Stimulated activated CD4-positive, alpha-beta T cell treated with anti-CD3 and anti-CD28 coated beads, TNF-alpha, amount 100 ng/mL, for 4 hours (primary cell): ENCODE data around the gene CNKSR3.

Source experiments
- DNase-seq, 3 experiments: peaks; one replicate each; pipeline ENCODE4 v3.0.0-alpha.2; 2020; ENCODE audit warnings: low read depth in 3 of 3

The CNKSR3 gene

DNA sequence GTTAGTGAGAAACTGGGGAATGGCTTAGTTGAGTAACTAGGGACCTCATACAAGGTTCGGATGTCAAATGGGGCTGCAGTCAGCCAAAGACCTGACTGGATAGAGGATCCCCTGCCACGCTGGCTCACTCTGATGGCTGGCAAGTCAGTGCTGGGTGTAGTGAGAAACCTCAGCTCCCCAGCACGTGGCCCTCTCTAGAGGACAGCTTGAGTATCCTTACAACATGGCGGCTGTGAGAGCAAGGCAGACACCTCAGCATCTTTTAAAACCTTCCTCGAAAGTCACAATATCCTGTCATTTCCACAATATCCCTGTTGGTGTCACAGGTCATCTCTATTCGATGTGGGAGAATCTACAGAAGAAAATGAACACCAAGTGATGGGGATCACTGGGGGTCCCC lies 127.2 kb downstream of the CNKSR3 start:
- DNase-seq = no peak

DNA sequence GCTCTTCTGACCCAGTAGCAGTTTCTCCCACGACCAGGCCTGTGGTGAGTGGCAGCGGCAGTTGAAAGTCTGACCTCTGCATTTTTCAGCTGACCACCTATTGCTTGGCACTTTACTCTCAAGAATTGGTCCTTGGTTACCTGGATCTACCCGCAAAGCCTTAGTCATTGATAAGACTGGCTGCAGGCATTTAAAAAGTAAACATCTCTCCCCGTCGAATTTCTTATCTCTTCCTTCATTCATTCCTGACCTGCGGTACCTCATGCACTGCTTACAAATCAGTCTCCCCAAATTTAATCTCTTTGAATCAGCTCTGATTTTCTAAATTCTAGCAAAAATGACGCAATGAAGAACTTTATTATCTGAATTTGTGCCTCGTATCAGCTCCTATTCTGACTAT lies 127.7 kb downstream of the CNKSR3 start:
- DNase-seq = no peak

DNA sequence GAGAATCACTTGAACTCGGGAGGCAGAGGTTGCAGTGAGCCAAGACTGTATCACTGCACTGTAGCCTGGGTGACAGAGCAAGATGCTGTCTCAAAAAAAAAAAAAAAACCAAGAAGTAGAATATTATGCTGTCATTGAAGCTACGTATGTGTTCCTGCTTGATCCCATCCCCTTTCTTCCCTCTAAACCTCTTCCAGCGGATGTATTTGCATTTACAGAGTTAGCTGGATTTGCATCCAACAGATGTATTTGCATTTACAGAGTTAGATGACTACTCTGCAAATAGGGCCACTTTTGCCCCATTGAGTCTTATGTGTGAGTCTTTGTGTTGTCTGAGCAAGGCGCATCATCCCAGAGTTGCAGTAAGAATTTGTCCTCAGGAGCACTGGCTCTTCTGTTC lies 128.9 kb downstream of the CNKSR3 start:
- DNase-seq = no peak

DNA sequence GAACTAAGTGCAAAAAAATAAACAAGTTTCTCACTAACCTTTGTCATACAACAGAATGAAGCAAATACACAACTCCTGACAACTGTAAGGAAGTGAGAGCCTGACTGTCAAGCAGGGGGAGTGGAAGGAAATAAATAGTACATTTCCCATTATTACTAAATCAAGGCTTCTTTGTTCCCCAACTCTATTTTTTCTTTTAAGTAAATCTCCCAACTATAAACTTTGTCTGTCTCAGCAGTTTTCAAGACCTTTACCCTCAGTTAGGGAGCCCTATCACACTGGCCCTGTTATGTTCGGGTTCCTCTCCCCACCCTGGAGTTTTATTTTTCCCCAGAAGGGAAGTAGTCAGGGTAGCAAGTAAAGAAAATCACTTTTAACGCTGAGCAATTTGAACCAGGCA lies 129.7 kb downstream of the CNKSR3 start:
- DNase-seq = no peak

DNA sequence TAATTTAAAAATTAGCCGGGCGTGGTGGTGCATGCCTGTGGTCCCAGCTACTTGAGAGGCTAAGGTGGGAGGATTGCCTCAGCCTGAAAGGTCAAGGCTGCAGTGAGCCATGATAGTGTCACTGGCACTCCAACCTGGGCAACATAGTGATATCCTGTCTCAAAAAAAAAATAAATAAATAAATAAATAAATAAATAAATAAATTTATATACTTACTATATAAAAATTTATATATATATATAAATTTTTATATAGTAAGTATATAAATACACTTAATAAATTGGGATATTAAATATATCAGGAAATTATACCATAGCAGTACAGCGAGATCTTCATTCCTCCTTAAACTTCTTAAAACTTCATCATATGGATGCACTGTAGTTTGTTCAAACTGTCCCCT lies 130.9 kb downstream of the CNKSR3 start:
- DNase-seq = no peak

DNA sequence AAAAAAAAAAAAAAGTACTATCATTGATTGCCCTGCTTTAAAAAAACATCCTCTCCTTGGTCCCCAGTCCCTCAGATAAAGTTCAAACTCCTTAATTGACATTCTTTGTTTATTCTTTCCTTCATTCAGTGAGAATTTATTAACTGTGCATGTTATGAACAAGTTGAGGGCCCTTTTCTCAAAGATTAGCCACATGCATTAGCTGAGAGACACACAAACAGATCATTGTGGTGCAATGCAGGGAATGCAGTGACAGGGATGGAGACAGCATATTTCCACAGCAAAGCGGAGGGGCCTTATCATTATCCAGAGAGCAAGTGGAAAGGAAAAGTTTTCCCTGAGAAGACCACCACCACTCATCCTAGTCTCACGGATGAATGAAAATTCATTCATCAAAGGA lies 132.0 kb downstream of the CNKSR3 start:
- DNase-seq = no peak

DNA sequence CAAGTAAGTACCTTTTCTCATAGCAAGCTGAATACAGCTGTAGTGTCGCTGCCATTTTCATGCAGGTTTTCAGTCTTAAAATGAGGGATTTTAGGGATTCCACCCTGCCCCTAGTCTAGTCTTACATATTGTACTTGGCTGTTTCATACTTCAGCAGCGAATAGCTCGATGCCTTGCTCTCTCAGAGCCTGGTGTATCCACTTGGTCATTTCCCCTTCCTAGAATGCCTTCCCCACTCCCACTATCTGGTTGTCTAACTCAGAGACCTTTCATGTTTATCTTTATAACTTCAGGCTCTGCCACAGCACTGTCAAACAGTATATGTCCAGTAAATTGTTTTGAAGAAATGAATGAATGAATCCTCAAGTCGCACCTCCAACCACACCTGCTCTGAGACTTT lies 132.8 kb downstream of the CNKSR3 start:
- DNase-seq = no peak

DNA sequence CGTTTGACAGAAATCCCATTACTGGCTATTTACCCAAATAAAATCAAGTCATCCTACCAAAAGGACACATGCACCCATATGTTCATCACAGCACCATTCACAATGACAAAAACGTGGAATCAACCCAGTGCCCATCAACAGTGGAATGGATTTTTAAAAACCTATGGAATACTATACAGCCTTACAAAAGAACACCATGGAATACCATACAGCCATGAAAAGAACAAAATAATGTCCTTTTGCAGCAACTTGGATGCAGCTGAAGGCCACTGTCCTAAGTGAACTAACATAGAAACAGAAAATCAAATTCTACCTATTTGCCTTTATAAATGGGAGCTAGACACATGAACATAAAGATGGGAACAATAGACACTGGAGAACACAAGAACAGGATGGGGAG lies 136.5 kb downstream of the CNKSR3 start:
- DNase-seq = no peak

DNA sequence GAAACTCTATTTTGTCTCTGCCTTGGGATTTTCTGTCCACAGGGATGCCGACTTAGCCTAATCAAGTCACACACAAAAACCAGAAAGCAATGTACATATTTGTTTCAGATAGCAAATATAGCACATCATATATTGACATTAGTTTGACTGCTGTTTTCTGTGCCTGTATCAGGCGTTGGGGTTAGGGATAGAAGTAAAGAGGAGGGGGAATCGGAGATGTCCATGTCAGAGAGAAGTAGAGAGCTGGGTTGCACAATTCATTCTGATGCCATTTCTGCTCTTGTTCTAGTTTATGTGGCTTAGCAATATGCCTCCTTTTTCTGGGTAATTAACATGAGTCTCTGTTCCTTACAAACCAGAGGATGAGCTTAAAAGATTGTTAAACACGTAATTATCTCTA lies 139.2 kb downstream of the CNKSR3 start:
- no peak for DNase-seq

DNA sequence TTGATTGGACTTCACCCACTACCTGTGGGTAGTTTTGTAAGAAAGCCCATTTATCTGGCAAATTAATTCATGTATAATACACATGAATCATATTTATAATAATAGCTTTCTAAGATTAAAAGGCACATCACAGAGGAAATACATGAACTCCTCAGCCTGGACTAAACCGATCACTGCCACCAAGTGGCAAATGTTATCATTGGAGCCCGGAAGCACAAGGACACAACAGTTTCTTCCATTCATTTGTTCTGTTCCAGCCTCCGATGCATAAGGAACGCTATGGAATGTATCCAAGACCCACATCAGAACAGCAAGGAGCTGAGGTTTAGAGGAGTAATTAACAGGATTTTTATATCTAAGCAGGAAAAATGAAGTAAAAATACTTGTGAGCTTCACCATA lies 139.9 kb downstream of the CNKSR3 start:
- no peak for DNase-seq

DNA sequence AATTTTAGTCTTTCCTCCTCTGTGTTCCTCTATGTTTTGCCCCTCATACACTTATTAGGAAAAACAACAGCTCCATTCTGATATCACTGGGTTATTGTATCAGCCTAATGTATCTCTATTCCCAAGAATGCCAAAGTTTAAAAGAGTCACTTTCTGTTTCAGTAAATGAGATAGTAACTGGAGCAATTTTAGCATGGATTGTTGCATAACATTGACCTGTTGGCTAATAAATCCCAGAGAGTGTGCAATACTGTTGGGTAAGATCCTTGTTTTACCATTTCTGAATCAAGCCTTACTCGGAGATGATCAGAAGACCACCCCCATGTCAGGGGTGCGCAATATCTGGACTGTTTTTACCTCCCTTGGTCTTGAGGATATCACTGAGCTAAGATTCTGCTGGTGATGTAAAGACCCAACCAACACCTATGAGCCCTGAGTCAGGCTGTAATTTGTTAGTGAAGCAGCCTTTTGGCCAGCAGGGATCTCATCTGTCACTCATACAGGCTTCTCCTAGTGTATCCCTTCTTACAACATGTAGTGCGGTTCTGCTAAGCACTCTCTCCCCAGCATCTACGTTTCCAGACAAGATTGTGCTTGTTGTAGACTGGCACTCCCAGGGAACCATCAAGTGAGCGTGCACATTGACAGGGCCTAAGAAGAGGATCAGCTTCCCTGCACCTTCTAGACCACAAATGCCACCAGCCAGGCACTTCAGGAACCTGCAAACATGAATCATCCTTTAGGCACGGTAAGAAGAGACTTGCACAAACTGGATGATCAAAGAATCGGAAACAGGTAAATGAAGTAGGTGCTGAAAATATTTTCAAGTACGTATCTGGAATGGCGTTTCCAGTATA lies 142.4 kb downstream of the CNKSR3 start:
- no peak for DNase-seq

DNA sequence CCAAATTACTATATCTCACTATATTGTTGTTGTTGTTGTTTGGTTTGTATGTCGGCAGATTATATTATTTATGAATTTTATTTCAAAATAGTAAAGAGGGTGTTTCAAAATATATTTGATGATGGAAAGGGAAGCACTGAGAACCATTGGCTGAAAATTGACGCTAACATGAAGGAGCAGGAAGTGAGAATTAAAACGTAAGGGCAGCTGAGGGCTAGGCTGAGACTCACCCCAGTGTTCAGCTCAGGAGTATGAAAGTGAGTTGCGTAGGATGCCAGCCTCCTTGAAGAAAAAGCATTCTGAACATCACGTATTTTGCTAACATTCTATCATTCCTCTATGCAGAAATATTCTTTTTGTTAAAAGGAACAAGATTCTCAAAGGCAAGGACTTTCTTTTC lies 143.1 kb downstream of the CNKSR3 start:
- no peak for DNase-seq

DNA sequence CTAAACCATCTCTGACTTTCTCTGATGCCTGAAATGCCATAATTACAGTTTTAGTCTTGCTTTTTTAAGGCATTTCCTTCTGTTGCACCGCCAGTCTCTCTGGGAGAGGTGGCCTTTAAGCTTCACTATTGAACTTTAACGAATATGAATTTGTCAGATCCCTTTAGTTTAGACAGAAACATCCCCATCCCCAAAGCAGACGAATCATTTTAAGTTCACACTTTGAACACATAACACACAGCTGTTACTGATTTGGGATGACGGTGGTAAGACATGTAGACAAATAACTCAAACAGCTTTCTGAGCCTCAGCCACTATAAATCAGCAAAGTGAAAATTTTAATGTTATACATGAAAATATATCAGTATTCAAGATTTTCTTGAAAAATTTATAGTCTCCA lies 146.7 kb downstream of the CNKSR3 start:
- DNase-seq = no peak

DNA sequence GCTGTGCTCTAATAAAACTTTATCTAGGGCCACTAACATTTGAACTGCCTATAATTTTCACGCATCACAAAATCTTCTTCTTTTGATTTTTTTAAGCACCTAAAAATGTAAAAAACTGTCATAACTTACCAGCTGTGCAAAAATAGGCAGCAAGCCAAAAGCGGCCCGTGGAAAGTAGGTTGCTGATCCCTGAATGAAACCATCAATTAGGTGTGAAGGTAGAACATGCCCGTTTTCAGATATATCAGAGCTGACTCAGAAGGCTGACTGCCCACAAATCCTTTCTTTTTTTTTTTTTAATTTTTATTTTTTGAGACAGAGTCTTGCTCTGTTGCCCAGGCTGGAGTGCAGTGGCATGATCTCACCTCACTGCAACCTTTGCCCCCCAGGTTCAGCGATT lies 149.0 kb downstream of the CNKSR3 start:
- no peak for DNase-seq

DNA sequence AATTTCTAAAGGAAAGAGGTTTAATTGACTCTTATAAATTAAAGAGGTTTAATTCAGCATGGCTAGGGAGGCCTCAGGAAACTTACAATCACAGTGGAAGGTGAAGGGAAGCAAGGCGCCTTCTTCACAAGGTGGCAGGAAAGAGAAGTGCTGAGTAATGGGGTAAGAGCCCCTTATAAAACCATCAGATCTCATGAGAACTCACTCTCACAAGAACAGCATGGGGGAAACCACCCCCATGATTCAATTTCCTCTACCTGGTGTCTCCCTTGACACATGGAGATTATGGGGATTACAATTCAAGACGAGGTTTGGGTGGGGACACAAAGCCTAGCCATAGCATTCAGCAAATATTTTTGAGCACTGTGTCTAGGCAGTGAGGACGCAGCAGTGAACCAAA lies 150.0 kb downstream of the CNKSR3 start:
- DNase-seq = no peak

DNA sequence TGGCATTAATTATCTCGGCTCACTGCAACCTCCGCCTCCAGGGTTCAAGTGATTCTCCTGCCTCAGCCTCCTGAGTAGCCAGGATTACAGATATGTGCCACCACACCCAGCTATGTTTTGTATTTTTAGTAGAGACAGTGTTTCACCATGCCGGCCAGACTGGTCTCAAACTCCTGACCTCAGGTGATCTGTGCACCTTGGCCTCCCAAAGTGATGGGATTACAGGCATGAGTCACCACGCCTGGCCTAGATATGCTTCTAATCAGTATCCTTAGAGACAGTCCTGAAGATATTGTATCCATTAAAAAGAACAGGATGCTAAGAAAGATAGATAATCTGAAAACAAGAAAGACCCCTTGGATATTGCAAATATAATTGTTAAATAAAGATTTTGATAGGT lies 150.8 kb downstream of the CNKSR3 start:
- DNase-seq = no peak

DNA sequence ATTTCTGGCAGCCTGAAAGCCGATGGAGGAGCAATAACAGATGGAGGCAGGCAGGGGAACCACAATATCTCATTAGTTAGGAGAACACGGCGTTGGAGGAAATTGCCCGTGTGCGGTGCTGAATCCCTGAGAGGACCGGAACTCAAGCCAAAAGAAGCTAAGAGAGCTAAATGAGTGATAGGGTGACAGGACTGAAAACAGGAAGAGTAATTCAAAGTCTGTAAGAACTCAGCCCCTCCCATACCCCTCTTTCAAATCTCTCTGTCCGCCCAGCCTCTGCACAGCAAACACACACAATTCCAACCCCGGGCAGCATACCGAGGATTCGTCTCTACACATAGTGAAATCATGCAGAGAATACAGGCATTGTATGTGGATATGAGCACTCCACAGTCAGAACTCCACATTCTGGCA lies 151.3 kb downstream of the CNKSR3 start:
- no peak for DNase-seq

DNA sequence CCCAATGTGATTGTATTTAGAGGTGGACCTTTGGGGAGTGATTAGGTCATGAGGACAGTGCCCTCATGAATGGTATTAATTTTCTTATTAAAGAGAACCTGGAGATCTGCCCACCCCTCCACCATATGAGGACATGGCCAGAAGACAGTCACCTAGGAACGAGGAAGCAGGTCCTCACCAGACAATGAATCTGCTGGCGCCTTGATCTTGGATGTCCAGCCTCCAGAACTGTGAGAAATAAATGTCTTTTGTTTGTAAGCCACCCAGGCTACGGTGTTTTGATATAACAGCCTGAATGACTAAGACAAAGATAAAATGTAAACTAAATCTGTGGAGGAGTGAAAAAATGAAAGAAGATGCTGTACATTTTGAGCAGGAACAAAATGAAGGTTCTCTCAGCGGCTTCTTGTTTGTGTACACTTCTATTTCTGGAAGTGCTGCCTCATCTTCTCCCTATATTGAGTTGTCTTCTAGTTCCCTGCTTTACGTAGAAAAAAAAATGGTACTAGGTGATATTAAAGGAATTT lies 152.4 kb downstream of the CNKSR3 start:
- DNase-seq = no peak

DNA sequence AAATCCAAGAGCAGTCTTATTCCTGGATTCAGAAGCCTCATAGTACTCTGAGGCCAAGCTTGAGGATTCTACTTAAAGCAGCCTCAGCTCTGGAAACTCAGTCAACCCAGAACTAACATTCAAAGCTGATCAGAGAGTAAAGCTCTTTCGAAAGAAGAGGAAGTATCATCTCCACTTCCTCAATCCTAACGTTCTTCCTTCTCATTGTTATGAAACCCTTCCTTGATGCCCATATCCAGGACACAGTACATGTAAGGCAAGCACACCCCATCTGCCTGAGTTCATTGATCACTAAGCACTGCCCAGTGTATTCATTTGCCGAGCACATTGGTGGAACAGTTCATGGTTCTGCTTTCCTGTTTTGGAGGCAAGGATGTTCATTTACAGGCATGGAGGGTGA lies 153.8 kb downstream of the CNKSR3 start, which contains the start of gene IPCEF1:
Gene IPCEF1 (minus strand): TSS at position 114 of the 400 bp plus-strand sequence. CDS start 90,856 bp downstream, outside the sequence.
- DNase-seq = no peak

DNA sequence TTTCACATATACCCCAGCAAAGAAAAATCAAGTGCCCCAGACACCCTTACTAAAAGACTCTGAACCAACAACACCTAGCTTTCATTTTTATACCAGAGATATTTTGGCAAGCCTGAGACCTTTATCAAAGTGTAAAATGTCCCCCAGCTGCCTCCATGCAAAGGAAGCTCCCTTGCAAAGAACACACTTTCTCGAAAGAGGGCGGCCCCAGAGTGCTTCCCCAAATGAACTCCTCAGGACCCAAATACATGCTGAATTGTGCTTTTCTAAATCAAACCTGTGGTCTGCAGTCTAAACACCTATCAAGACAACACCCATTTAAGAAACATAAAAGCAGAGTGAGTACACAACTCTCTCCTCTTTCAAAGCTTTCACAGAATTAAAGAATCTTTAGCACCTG lies 154.4 kb downstream of the CNKSR3 start:
- DNase-seq = no peak

DNA sequence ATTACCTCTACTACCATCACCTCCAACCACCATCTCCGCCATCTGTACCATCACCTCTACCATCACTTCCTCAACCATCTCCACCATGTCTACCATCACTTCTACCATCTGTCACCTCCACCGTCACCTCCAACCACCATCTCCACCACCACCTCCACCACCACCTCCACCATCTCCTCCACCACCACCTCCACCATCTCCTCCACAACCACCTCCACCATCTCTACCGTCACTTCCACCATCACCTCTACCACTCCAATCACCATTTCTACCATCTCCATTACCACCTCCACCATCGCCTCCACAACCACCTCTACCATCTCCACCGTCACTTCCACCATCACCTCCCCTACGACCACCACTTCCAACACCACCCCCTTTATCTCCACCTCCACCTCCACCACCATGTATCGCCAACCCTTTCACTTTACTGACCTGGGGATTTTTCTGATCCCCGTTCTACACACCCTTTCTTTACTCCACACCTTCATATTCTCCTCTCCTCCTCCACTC lies 156.2 kb downstream of the CNKSR3 start:
- no peak for DNase-seq

DNA sequence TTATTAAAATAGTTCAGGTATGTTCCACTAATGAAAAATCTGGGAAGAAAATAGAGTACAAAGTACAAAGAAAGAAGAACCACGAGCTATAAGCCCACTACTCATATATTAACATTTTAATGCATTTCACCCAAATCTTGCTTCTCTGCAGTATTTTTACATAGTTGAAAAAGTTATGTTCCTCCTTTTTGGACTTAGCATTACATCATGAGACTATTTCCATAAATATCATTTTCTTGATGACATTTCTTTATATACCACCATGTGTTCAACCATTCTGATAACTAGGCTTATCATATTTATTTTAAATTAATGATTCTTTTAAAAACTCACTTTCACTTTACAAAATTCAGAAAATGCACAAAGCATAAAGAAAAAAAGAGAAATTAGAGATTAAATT lies 156.9 kb downstream of the CNKSR3 start:
- DNase-seq = no peak

DNA sequence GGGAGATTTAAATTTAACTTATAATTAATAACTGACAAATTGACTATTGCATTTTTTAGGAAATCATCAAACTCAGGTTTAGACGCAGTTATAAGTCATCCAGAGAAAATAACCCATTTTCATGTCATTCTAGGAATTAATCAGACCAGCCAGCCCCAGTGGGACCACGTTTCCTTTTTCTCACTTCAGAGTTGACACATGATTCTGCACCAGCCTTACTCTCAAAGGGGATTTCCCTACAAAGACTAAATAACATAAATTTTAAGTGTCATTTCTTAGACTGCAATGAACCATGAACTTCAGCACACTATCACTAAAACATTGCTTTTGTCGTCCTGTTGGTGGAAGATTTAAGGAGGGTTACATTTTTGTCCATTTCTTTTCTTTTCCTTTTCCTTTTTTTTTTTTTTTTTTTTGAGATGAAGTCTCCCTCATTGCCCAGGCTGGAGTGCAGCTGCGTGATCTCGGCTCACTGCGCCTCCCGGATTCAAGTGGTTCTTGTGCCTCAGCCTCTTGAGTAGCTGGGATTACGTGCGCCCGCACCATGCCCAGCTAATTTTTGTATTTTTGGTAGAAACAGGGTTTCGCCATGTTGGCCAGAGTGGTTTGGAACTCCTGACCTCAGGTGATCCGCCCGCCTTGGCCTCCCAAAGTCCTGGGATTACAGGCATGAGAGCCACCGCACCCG lies 157.4 kb downstream of the CNKSR3 start:
- no peak for DNase-seq
